ENCODE measurements around the gene NFIC.

NFIC gene

DNA sequence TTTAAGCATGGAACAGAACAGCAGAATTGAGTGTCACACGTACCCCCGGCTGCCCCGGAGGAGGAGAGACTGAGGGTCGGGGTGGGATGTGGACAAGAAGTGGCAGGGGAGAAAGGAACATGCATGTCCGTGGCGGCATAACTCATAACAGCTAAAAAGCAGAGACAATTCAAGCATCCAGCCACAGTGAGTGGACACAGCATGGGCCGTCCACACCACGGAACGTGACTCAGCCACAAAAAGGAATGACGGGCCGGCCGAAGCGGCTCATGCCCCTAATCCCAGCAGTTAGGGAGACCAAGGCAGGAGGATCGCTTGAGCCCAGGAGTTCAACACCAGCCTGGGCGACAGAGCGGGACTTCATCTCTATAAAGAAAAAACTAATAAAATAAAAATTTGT lies 126.5 kb downstream of the NFIC start:
- Histone ChIP-seq H3K79me2 (ENCODE audit: control insufficient read depth, low read length) (peaks cover 11% of the 10 kb centered on the region), H3K9me2 (replicated peaks; ENCODE audit: control insufficient read depth, low read length) (no peaks in the 10 kb centered on the region), H3K4me1 (ENCODE audit: control insufficient read depth, low read length) (no peaks in the 10 kb centered on the region), H3K36me3 (ENCODE audit: control insufficient read depth, low read length) (peaks cover 31% of the 10 kb centered on the region), H4K20me1 (ENCODE audit: control insufficient read depth, insufficient read depth, low read depth, low read length) (no peaks in the 10 kb centered on the region), H3K9me3 (ENCODE audit: control insufficient read depth, insufficient read depth, low read length) (no peaks in the 10 kb centered on the region), H3K4me3 (ENCODE audit: low read length) (no peak overlapping the region), H3K27me3 (ENCODE audit: control insufficient read depth, low read length) (no peaks in the 10 kb centered on the region), H3F3A (ENCODE audit: control insufficient read depth, insufficient read depth) (no peaks in the 10 kb centered on the region), H3K27ac (ENCODE audit: low read depth, low read length) (no peak overlapping the region), H3K4me2 (ENCODE audit: low read length) (no peak overlapping the region)
- no peak for TF ChIP-seq EZH2phosphoT487 (IDR thresholded peaks at IDR 0.05; ENCODE audit: borderline replicate concordance, low read length)
- no peak for TF ChIP-seq CTCF (IDR thresholded peaks at IDR 0.05; ENCODE audit: low read depth, low read length, poor library complexity, severe bottlenecking)

DNA sequence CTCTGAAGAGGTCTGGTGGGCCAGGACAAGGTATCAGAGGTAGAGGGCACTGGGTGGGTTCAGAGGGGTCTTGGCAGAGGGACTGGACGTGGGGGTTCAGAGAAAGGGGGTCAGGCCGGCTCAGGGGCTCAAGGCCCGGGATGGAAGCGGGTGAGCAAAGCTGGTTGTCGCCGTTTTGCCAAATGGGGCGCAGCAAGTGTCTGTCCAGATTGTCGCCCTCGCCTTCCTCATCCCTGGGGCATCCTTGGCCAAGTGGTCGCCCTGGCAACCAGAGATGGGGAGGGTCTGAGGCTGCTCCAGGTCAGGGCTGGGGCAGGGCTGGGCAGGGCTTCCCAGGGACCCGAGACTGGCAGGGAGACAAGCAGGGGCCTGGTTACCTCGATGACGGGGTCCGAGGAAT lies 127.3 kb downstream of the NFIC start:
- Histone ChIP-seq H3K27me3 (ENCODE audit: control insufficient read depth, low read length) (no peaks in the 10 kb centered on the region), H3K4me3 (ENCODE audit: low read length) (no peak overlapping the region), H3K4me2 (ENCODE audit: low read length) (no peak overlapping the region), H3K4me1 (ENCODE audit: control insufficient read depth, low read length) (no peaks in the 10 kb centered on the region), H3K9me3 (ENCODE audit: control insufficient read depth, insufficient read depth, low read length) (no peaks in the 10 kb centered on the region), H3K27ac (ENCODE audit: low read depth, low read length) (no peak overlapping the region), H3K36me3 (ENCODE audit: control insufficient read depth, low read length) (peaks cover 31% of the 10 kb centered on the region), H3K9me2 (replicated peaks; ENCODE audit: control insufficient read depth, low read length) (no peaks in the 10 kb centered on the region), H3F3A (ENCODE audit: control insufficient read depth, insufficient read depth) (no peaks in the 10 kb centered on the region), H4K20me1 (ENCODE audit: control insufficient read depth, insufficient read depth, low read depth, low read length) (no peaks in the 10 kb centered on the region), H3K79me2 (ENCODE audit: control insufficient read depth, low read length) (peaks cover 19% of the 10 kb centered on the region)
- TF ChIP-seq CTCF (IDR thresholded peaks at IDR 0.05; ENCODE audit: low read depth, low read length, poor library complexity, severe bottlenecking) (no peak), EZH2phosphoT487 (IDR thresholded peaks at IDR 0.05; ENCODE audit: borderline replicate concordance, low read length) (no peak)

- Histone ChIP-seq H3F3A (ENCODE audit: control insufficient read depth, insufficient read depth) (no peaks in the 10 kb centered on the region), H4K20me1 (ENCODE audit: control insufficient read depth, insufficient read depth, low read depth, low read length) (no peaks in the 10 kb centered on the region), H3K4me3 (ENCODE audit: low read length) (no peak overlapping the region), H3K79me2 (ENCODE audit: control insufficient read depth, low read length) (peaks cover 23% of the 10 kb centered on the region), H3K27ac (ENCODE audit: low read depth, low read length) (no peak overlapping the region), H3K27me3 (ENCODE audit: control insufficient read depth, low read length) (no peaks in the 10 kb centered on the region), H3K4me1 (ENCODE audit: control insufficient read depth, low read length) (peaks cover 2% of the 10 kb centered on the region), H3K36me3 (ENCODE audit: control insufficient read depth, low read length) (peaks cover 31% of the 10 kb centered on the region), H3K9me3 (ENCODE audit: control insufficient read depth, insufficient read depth, low read length) (no peaks in the 10 kb centered on the region), H3K4me2 (ENCODE audit: low read length) (no peak overlapping the region), H3K9me2 (replicated peaks; ENCODE audit: control insufficient read depth, low read length) (no peaks in the 10 kb centered on the region)
- TF ChIP-seq CTCF (IDR thresholded peaks at IDR 0.05; ENCODE audit: low read depth, low read length, poor library complexity, severe bottlenecking) (no peak), EZH2phosphoT487 (IDR thresholded peaks at IDR 0.05; ENCODE audit: borderline replicate concordance, low read length) (no peak)
These were observed 127.7 kb downstream of the NFIC start for GRCh38 chr19:3494051-3494450.

GRCh38 chr19:3494559-3494958 lies 128.2 kb downstream of the NFIC start:
- Histone ChIP-seq H3K27ac (ENCODE audit: low read depth, low read length) (no peak overlapping the region), H3K9me3 (ENCODE audit: control insufficient read depth, insufficient read depth, low read length) (no peaks in the 10 kb centered on the region), H3K4me1 (ENCODE audit: control insufficient read depth, low read length) (peaks cover 7% of the 10 kb centered on the region), H4K20me1 (ENCODE audit: control insufficient read depth, insufficient read depth, low read depth, low read length) (no peaks in the 10 kb centered on the region), H3K9me2 (replicated peaks; ENCODE audit: control insufficient read depth, low read length) (no peaks in the 10 kb centered on the region), H3K36me3 (ENCODE audit: control insufficient read depth, low read length) (peaks cover 31% of the 10 kb centered on the region), H3K4me2 (ENCODE audit: low read length) (no peak overlapping the region), H3K27me3 (ENCODE audit: control insufficient read depth, low read length) (no peaks in the 10 kb centered on the region), H3F3A (ENCODE audit: control insufficient read depth, insufficient read depth) (no peaks in the 10 kb centered on the region), H3K79me2 (ENCODE audit: control insufficient read depth, low read length) (peaks cover 28% of the 10 kb centered on the region), H3K4me3 (ENCODE audit: low read length) (no peak overlapping the region)
- TF ChIP-seq CTCF (IDR thresholded peaks at IDR 0.05; ENCODE audit: low read depth, low read length, poor library complexity, severe bottlenecking) (no peak), EZH2phosphoT487 (IDR thresholded peaks at IDR 0.05; ENCODE audit: borderline replicate concordance, low read length) (no peak)

Data from DOHH2 (cell line).